ENCODE results near the gene HOGA1. TPM values are rescaled to one million over a fixed set of nuclear protein-coding genes. Genes with fewer than 3 reads are reported as not detected.

HOGA1 gene
- total and polyA plus RNA-seq, 9 donors = 0.05 to 0.80 (median 0.23) TPM; not detected in 2

DNA sequence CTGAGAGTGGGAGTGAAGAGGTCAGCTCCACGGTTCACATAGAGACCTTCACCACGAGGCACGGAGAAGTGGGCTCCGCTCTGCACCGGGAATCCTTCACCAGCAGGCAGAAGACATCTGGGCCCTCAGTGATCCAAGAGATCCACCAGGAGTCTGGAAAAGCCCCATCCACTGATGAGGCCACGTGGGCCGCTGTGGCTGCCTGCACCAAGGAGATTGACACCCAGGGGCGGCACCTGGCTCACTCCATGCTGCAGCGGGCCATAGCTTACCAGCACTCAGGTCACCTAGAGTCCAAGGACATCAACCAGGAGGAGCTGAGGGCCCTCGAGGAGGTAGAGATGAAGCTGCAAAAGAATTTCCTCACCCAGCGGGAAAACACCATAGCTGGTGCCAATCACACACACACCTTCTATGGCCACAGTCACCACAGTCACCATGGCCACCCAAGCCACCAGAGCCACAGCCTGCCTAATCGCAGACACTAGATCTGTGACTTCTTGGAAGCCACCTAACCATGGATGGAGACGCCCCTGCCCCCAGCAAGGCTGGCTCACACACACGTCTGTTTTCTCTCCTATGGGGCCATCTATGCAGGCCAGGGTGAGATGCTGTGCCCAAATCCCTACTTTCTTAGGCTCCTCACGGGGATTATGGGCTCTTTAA lies 6.0 kb downstream of the HOGA1 start:
- H3K9me3 ChIP-seq = no peaks in the 10 kb centered on the region
- no peak for TF ChIP-seq POLR2A (IDR thresholded peaks at IDR 0.05)
- TF ChIP-seq, protein P1, sequence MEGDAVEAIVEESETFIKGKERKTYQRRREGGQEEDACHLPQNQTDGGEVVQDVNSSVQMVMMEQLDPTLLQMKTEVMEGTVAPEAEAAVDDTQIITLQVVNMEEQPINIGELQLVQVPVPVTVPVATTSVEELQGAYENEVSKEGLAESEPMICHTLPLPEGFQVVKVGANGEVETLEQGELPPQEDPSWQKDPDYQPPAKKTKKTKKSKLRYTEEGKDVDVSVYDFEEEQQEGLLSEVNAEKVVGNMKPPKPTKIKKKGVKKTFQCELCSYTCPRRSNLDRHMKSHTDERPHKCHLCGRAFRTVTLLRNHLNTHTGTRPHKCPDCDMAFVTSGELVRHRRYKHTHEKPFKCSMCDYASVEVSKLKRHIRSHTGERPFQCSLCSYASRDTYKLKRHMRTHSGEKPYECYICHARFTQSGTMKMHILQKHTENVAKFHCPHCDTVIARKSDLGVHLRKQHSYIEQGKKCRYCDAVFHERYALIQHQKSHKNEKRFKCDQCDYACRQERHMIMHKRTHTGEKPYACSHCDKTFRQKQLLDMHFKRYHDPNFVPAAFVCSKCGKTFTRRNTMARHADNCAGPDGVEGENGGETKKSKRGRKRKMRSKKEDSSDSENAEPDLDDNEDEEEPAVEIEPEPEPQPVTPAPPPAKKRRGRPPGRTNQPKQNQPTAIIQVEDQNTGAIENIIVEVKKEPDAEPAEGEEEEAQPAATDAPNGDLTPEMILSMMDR (IDR thresholded peaks at IDR 0.05) = no peak
- no peak for TF ChIP-seq EP300 (IDR thresholded peaks at IDR 0.05)
- no peaks in the 10 kb centered on the region for H3K27me3 ChIP-seq
- no peak overlapping the region for H3K27ac ChIP-seq
- no peaks in the 10 kb centered on the region for H3K36me3 ChIP-seq
- H3K4me1 ChIP-seq (ENCODE audit: insufficient read depth) = no peaks in the 10 kb centered on the region
- no peak overlapping the region for H3K4me3 ChIP-seq
- intact Hi-C loops (cut with DNase I) = loop anchor here in 1 of 4 donors (2.0 kb wide), 1 partner anchor 21 kb away; no protein-coding TSS in a partner anchor
- no peak for DNase-seq
- 82 to 90% (median 83%) methylated on average over 15 of the region's 15 CpGs for WGBS, 3 donors

DNA sequence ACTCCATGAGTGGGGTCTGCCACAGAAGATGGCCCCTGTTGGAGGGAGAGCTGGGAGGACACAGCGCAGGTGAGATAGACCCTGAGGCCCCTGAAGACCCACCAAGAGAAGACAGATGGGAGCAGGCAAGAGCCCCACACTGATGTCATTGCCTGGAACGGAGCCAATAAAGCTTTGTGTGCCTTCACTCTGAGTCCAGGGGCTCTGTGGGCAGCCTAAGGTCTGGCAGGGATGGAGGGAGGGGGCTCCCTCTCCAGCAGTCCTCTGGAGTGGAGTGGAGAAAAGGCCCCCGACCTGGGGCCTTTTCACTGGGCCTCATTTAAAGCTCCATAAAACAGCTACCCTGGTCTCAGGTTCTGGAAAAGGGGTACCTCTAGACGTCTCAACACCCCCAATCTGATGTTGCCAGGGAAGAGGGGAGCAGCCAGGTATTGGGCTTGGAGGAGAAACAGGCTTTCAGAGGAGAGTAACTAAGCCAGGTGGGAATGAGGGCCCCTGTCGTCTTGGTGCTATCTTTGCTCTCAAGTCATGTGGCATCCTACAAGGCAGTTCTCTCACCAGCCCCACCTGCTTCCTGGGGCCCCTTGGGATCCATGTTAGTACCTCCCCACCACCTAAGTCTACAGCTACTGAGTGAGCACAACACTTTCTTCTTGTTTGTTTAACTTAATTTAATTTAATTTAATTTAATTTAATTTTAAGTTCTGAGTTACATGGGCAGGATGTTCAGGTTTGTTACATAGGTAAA lies 6.7 kb downstream of the HOGA1 start:
- WGBS, 3 donors = 66 to 71% (median 70%) methylated on average over 5 of the region's 5 CpGs
- no peaks in the 10 kb centered on the region for H3K36me3 ChIP-seq
- no peaks in the 10 kb centered on the region for H3K27me3 ChIP-seq
- no peak for DNase-seq
- no peak overlapping the region for H3K27ac ChIP-seq
- no peaks in the 10 kb centered on the region for H3K9me3 ChIP-seq
- TF ChIP-seq EP300 (IDR thresholded peaks at IDR 0.05) (no peak), POLR2A (IDR thresholded peaks at IDR 0.05) (no peak)
- TF ChIP-seq, protein P1 (IDR thresholded peaks at IDR 0.05) = no peak
- intact Hi-C loops (cut with DNase I) = loop anchor here in 1 of 4 donors (2.0 kb wide), 1 partner anchor 20 kb away; no protein-coding TSS in a partner anchor
- no peaks in the 10 kb centered on the region for H3K4me1 ChIP-seq (ENCODE audit: insufficient read depth)
- H3K4me3 ChIP-seq = no peak overlapping the region

- Histone ChIP-seq H3K36me3 (no peaks in the 10 kb centered on the region), H3K27me3 (no peaks in the 10 kb centered on the region), H3K4me1 (ENCODE audit: insufficient read depth) (peaks cover 2% of the 10 kb centered on the region), H3K4me3 (no peak overlapping the region), H3K27ac (no peak overlapping the region), H3K9me3 (no peaks in the 10 kb centered on the region)
- no peak for DNase-seq
- 27 to 34% (median 28%) methylated on average over 4 of the region's 4 CpGs for WGBS, 3 donors
- intact Hi-C loops (cut with DNase I) = no loop called here
- TF ChIP-seq EP300 (IDR thresholded peaks at IDR 0.05) = no peak
- TF ChIP-seq, protein P1 (IDR thresholded peaks at IDR 0.05) = no peak
- TF ChIP-seq POLR2A (IDR thresholded peaks at IDR 0.05) = no peak
These were observed 9.2 kb downstream of the HOGA1 start for GRCh38 chr10:97593421-97593820.

DNA sequence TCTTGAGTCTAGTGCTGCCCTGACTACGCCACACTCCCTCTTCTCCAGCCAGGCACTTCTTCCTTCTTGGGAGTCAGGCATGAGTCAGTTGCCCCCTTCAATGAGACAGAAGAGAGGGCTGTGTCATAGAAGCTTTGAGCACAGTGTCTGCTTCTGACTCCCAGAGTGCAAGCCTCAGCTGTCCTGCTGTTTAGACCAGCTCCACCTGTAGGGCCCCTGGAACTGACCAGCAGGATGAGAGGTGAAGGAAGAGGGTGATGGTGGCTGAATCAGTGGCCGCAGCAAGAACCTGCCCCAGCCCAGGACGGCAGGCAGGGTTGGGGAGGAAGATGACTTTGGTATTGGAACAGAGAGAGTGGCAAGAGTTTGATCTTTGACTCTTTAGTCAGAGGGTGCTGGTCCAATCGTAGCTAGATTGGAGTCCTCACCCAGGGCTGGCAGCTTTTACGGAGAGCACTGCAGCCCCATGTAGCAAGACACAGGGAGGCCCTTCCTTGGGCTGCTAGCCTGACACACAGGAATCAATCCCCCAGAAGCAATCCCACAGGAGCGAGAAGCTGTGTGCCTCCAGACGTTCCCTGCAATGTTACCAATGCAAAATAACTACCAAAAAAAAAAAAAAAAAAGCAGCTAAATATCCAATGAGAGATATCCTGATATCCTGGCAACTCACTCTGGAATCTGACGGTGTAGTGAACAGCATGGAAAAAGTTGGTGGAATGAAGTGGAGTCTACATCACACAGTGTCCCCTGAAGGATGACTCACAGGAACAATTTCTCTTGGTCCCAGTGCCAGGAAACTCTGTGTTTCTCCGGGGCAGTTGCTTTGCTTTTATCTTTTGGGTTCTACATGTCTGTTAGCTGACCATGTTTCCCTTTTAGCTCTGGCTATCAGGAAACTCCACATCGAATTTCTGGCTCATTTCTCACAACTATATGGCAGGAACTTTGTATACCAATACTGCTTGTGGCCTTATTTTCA lies 12.2 kb downstream of the HOGA1 start:
- H3K27ac ChIP-seq = no peak overlapping the region
- peaks cover 2% of the 10 kb centered on the region for H3K4me1 ChIP-seq (ENCODE audit: insufficient read depth)
- H3K9me3 ChIP-seq = no peaks in the 10 kb centered on the region
- no peaks in the 10 kb centered on the region for H3K27me3 ChIP-seq
- no peak overlapping the region for H3K4me3 ChIP-seq
- intact Hi-C loops (cut with DNase I) = no loop called here
- WGBS, 3 donors = 25 to 34% (median 33%) methylated on average over 10 of the region's 10 CpGs
- TF ChIP-seq, protein P1 (IDR thresholded peaks at IDR 0.05) = no peak
- TF ChIP-seq POLR2A (IDR thresholded peaks at IDR 0.05) (no peak), EP300 (IDR thresholded peaks at IDR 0.05) (peak; percentile 72)
- H3K36me3 ChIP-seq = no peaks in the 10 kb centered on the region
- DNase-seq = peak in 2 of 5 donors; percentile 32 to 58

Data from ovary (tissue), 9 donors.